CD4-positive, alpha-beta T cell (primary cell): ENCODE measurements around the gene TLR2. TPM values are rescaled to one million over a fixed set of nuclear protein-coding genes. Genes with fewer than 3 reads are reported as not detected.

Experiments
- ATAC-seq: fragments of 200-7000 bp; cut with Tn5 transposase; one replicate; pipeline ENCODE4 v1.10.0; 2022; ENCODE audit warnings: mild to moderate bottlenecking; ENCODE audit not compliant: poor library complexity
- CTCF ChIA-PET: fragments of 350-600 bp; sonication (Branson Sonifier 250); formaldehyde crosslinking; loops from one replicate; lab custom pipeline; 2021; ENCODE audit warnings: antibody characterized with exemption, inconsistent platforms; lab: Charles Lee
- POLR2A ChIA-PET: fragments of 350-600 bp; sonication (Branson Sonifier 250); formaldehyde crosslinking; loops from one replicate; lab custom pipeline; 2021; ENCODE audit warnings: antibody characterized with exemption, inconsistent platforms; lab: Charles Lee
- DNase-seq, 14 experiments: peaks; one replicate each; pipeline ENCODE4 v3.0.0-alpha.2; 2013 to 2020; ENCODE audit warnings: mixed read lengths in 2 of 14
- H3K27ac ChIP-seq, 2 donors: one replicate each; pipeline versions ENCODE4 v1.5.1 to v1.7.0; 2013; ENCODE audit warnings: low read length in 2 of 2, low read depth in 1 of 2, mild to moderate bottlenecking in 1 of 2
- H3K27me3 ChIP-seq, 2 experiments: 1 replicate in 1 of 2; 2 replicates in 1 of 2; pipeline versions ENCODE4 v1.6.1 to v1.7.0; 2013; ENCODE audit warnings: low read length in 2 of 2, control low read depth in 1 of 2, mild to moderate bottlenecking in 1 of 2, moderate library complexity in 1 of 2; ENCODE audit not compliant: insufficient read depth in 2 of 2, control insufficient read depth in 1 of 2
- H3K36me3 ChIP-seq: one replicate; pipeline ENCODE4 v1.6.1; 2013; ENCODE audit warnings: low read length, control low read depth; ENCODE audit not compliant: insufficient read depth
- H3K4me1 ChIP-seq: one replicate; pipeline ENCODE4 v1.6.1; 2013; ENCODE audit warnings: low read length, control low read depth; ENCODE audit not compliant: insufficient read depth
- H3K4me3 ChIP-seq: one replicate; pipeline ENCODE4 v1.5.1; 2013; ENCODE audit warnings: mild to moderate bottlenecking, low read length, moderate library complexity
- H3K9me3 ChIP-seq, 2 experiments: 1 replicate in 1 of 2; 2 replicates in 1 of 2; pipeline versions ENCODE4 v1.6.1 to v1.7.0; 2013; ENCODE audit warnings: low read length in 2 of 2, mild to moderate bottlenecking in 2 of 2, control low read depth in 1 of 2, moderate library complexity in 1 of 2; ENCODE audit not compliant: control insufficient read depth in 1 of 2, insufficient read depth in 1 of 2
- H3K27ac Mint-ChIP-seq: one replicate; pipeline ENCODE4 v1.8.0; 2020; ENCODE audit warnings: mixed read lengths
- H3K27me3 Mint-ChIP-seq: one replicate; pipeline ENCODE4 v1.8.0; 2021; ENCODE audit warnings: mixed read lengths
- H3K36me3 Mint-ChIP-seq: one replicate; pipeline ENCODE4 v1.8.0; 2021; ENCODE audit warnings: low read depth, mixed read lengths
- H3K4me1 Mint-ChIP-seq: one replicate; pipeline ENCODE4 v1.8.0; 2021; ENCODE audit warnings: low read depth, mixed read lengths
- H3K4me3 Mint-ChIP-seq: one replicate; pipeline ENCODE4 v1.8.0; 2020; ENCODE audit warnings: mild to moderate bottlenecking, mixed read lengths
- H3K9me3 Mint-ChIP-seq: one replicate; pipeline ENCODE4 v1.8.0; 2020; ENCODE audit warnings: mixed read lengths
- CTCF ChIP-seq: fragments of 200-600 bp; IDR thresholded peaks from one replicate; pipeline ENCODE4 v1.8.0; 2022; ENCODE audit warnings: antibody characterized with exemption, mild to moderate bottlenecking
- intact Hi-C, 2 experiments: fragments of 100-400 bp; cut with DNase I in 1 of 2; cut with micrococcal nuclease in 1 of 2; formaldehyde crosslinking; loops; one replicate each; pipeline versions ENCODE4 v1.15.1 to v1.9.0; 2023 to 2025; cut with DNase I, micrococcal nuclease
- total RNA-seq, 174 experiments: library from RNA in 2 of 174; stranded (reverse) in 2 of 174; gene quantifications; one replicate each; pipeline ENCODE4 v1.2.3 and lab custom pipeline; 2021 to 2026

Gene TLR2
- total RNA-seq, 2 experiments from 2014 or later = 2.8 to 2.9 TPM

DNA sequence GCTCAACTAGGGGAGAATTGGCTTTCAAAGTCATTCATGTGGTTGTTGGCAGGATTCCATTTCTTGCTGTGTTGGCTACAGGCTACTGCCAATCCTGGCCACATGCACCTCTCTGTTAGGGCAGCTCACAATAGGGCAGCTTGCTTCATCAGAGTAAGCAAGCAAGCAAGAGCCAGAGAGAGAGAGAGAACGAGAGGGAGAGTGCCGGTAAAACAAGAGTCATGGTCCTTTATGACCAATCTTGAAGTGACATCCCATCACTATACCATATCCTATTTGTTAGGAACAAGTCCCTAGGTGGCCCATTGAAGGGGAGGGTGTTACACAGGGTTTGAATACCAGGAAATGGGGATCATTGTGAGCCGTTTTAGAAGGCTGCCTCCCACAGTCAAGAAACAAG is 33.0 kb upstream of the TLR2 start:
- no peaks in the 10 kb centered on the region for H3K36me3 Mint-ChIP-seq
- no peak for TF ChIP-seq CTCF
- CTCF ChIA-PET = no interaction called here
- H3K4me1 ChIP-seq = peaks cover 22% of the 10 kb centered on the region
- no peaks in the 10 kb centered on the region for H3K9me3 ChIP-seq
- H3K27me3 ChIP-seq = no peaks in the 10 kb centered on the region
- H3K36me3 ChIP-seq = no peaks in the 10 kb centered on the region
- ATAC-seq (no peak), DNase-seq (peak in 1 of 14 experiments; percentile 37)
- peaks cover 32% of the 10 kb centered on the region for H3K4me1 Mint-ChIP-seq
- peak overlapping the region; percentile 73 for H3K27ac Mint-ChIP-seq
- no peak overlapping the region for H3K4me3 Mint-ChIP-seq
- H3K4me3 ChIP-seq = no peak overlapping the region
- POLR2A ChIA-PET = interaction anchor here (1.2 to 1.4 kb wide), 2 partner anchors 8 to 155 kb away, joined by 3 to 6 read pairs; no protein-coding TSS in a partner anchor
- intact Hi-C loops = no loop called here
- H3K9me3 Mint-ChIP-seq = no peaks in the 10 kb centered on the region
- H3K27me3 Mint-ChIP-seq = no peaks in the 10 kb centered on the region
- H3K27ac ChIP-seq = no peak overlapping the region

- H3K27ac ChIP-seq = peak overlapping the region in 1 of 2 donors; percentile 62
- ChIA-PET POLR2A (interaction anchor here (1.2 to 1.4 kb wide), 2 partner anchors 8 to 156 kb away, joined by 3 to 6 read pairs; no protein-coding TSS in a partner anchor), CTCF (interaction anchor here (0.6 kb wide), 1 partner anchor 8 kb away, joined by 3 read pairs; no protein-coding TSS in a partner anchor)
- no peaks in the 10 kb centered on the region for H3K9me3 ChIP-seq
- H3K4me3 Mint-ChIP-seq = peak overlapping the region; percentile 56
- H3K9me3 Mint-ChIP-seq = no peaks in the 10 kb centered on the region
- H3K36me3 Mint-ChIP-seq = no peaks in the 10 kb centered on the region
- H3K27me3 ChIP-seq = no peaks in the 10 kb centered on the region
- no peak overlapping the region for H3K4me3 ChIP-seq
- H3K27ac Mint-ChIP-seq = peak overlapping the region; percentile 73
- intact Hi-C loops = no loop called here
- peak; percentile 99 for ATAC-seq
- H3K4me1 ChIP-seq = peaks cover 22% of the 10 kb centered on the region
- no peaks in the 10 kb centered on the region for H3K36me3 ChIP-seq
- H3K4me1 Mint-ChIP-seq = peaks cover 32% of the 10 kb centered on the region
- no peak for TF ChIP-seq CTCF
- H3K27me3 Mint-ChIP-seq = no peaks in the 10 kb centered on the region
- peak in 12 of 14 experiments; percentile 28 to 76 (median 50) for DNase-seq
These were observed 32.5 kb upstream of the TLR2 start for GRCh38 chr4:153651587-153651986.

DNA sequence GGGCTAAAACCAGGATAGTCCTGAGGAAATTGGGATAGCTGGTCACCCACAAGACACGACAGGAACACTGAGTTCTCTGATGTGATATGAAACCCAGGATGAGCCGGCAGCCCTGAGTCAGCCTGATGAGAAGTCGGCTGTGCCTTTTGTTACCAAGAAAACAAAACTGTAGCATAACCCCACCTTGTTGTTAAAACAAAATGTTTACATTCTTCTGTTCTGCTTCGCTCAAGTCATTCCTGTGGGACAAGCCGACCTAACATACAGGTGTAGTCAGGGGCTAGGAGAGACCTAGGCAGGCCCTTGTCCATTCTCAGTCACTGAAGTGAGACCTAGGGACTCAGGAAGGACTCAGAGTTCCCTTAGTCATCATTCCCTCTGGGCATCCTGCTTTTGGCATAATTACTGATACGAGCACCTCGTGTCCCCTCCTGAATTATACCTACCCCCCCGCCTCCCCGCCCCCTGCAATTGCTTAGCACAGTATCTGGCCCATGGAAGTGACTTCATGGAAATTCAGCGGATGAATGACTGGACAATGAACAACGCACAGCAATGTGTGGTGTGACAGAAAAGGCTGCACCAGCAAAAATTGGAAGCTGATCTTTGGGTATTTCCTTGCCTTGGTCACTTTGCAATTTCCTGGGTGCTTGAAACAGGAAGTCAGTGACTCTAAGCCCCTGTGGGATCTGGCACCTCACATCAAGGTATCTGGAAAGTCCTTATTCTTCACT is 31.9 kb upstream of the TLR2 start:
- H3K4me3 ChIP-seq = no peak overlapping the region
- H3K4me1 ChIP-seq = peaks cover 22% of the 10 kb centered on the region
- peak overlapping the region in 1 of 2 donors; percentile 62 for H3K27ac ChIP-seq
- no peaks in the 10 kb centered on the region for H3K36me3 ChIP-seq
- CTCF ChIA-PET = interaction anchor here (0.6 kb wide), 1 partner anchor 9 kb away, joined by 3 read pairs; no protein-coding TSS in a partner anchor
- DNase-seq (peak in 3 of 14 experiments; percentile 10 to 72 (median 61)), ATAC-seq (peak; percentile 6)
- peaks cover 32% of the 10 kb centered on the region for H3K4me1 Mint-ChIP-seq
- no peaks in the 10 kb centered on the region for H3K36me3 Mint-ChIP-seq
- H3K27me3 ChIP-seq = no peaks in the 10 kb centered on the region
- no peak for TF ChIP-seq CTCF
- peak overlapping the region; percentile 73 for H3K27ac Mint-ChIP-seq
- intact Hi-C loops = no loop called here
- no peaks in the 10 kb centered on the region for H3K9me3 Mint-ChIP-seq
- H3K4me3 Mint-ChIP-seq = peak overlapping the region; percentile 56
- H3K27me3 Mint-ChIP-seq = no peaks in the 10 kb centered on the region
- H3K9me3 ChIP-seq = no peaks in the 10 kb centered on the region
- POLR2A ChIA-PET = interaction anchor here (1.2 to 1.4 kb wide), 2 partner anchors 9 to 156 kb away, joined by 3 to 6 read pairs; no protein-coding TSS in a partner anchor
